ENCODE data around the gene PRR33.

The PRR33 gene

DNA sequence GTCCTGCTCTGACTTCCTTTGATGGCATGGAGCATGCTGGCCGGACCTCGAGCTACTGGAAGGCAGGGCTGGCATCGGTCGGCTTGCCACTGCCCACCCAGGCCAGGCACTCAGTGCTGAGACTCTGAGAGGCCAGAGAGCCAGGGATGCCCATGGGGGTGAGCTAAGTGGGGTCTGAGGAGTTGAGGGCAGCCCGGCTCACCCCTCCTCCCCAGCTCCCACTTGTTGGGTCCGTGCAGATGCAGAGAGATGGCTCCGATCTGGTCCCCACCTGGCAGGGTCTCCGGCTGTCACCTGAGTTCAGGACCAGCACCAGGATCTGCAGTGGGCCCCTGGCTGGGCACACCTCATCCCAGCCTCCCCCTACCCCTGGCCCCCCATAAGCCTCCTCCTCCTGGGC lies 25.5 kb downstream of the PRR33 start:
- no peak overlapping the region for H3K4me3 ChIP-seq (ENCODE audit: low read length)
- no peak overlapping the region for H3K4me2 ChIP-seq (ENCODE audit: low read length)
- H3F3A ChIP-seq (ENCODE audit: control insufficient read depth, insufficient read depth): no peaks in the 10 kb centered on the region
- H3K79me2 ChIP-seq (ENCODE audit: control insufficient read depth, low read length): peaks cover 29% of the 10 kb centered on the region
- no peaks in the 10 kb centered on the region for H3K9me3 ChIP-seq (ENCODE audit: control insufficient read depth, insufficient read depth, low read length)
- H3K27ac ChIP-seq (ENCODE audit: low read depth, low read length): no peak overlapping the region
- H3K9me2 ChIP-seq (replicated peaks; ENCODE audit: control insufficient read depth, low read length): no peaks in the 10 kb centered on the region
- peaks cover 8% of the 10 kb centered on the region for H3K36me3 ChIP-seq (ENCODE audit: control insufficient read depth, low read length)
- H3K27me3 ChIP-seq (ENCODE audit: control insufficient read depth, low read length): no peaks in the 10 kb centered on the region
- H4K20me1 ChIP-seq (ENCODE audit: control insufficient read depth, insufficient read depth, low read depth, low read length): peaks cover 9% of the 10 kb centered on the region
- H3K4me1 ChIP-seq (ENCODE audit: control insufficient read depth, low read length): no peaks in the 10 kb centered on the region
- TF ChIP-seq EZH2phosphoT487 (IDR thresholded peaks at IDR 0.05; ENCODE audit: borderline replicate concordance, low read length) (no peak), CTCF (IDR thresholded peaks at IDR 0.05; ENCODE audit: low read depth, low read length, poor library complexity, severe bottlenecking) (no peak)

DNA sequence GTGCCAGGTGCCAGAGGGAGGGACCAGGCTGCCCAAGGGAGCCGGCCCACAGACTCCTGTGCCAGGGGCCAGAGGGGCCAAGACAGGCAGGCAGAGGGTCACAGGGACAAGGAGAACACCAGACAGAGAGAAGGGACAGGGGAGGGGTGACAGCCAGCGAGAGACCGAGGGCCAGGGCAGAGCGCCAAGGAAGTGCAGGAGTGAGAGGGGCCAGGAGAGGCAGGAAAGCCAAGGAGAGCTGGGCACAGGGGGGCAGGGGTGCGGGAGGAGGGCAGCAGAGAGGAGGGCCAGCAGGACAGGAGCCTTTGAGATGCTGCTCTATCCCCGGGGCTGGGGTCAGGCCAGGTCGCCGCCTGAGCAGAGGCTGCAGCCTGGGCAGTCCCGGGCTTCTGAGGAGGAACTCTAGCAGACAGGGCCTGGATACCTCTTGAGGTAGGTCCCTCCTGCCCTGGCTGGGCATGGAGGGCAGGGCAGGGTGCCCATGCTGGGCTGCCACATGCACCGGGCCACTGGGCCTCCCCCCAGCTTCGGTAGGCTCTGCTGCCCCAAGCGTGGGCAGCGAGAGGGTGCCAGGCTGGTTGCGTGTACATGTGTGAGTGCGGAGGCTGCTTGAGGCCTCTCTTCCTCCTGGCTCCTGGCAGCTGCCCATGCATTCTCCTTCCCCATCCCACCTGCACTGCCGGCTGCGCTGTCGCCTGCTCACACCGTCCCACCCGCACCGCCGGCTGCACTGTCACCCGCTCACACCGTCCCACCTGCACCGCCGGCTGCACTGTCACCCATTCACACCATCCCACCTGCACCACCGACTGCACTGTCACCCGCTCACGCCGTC lies 26.6 kb downstream of the PRR33 start:
- peaks cover 8% of the 10 kb centered on the region for H3K36me3 ChIP-seq (ENCODE audit: control insufficient read depth, low read length)
- peaks cover 6% of the 10 kb centered on the region for H4K20me1 ChIP-seq (ENCODE audit: control insufficient read depth, insufficient read depth, low read depth, low read length)
- no peak overlapping the region for H3K4me3 ChIP-seq (ENCODE audit: low read length)
- H3K27me3 ChIP-seq (ENCODE audit: control insufficient read depth, low read length): no peaks in the 10 kb centered on the region
- H3K4me2 ChIP-seq (ENCODE audit: low read length): no peak overlapping the region
- no peak overlapping the region for H3K27ac ChIP-seq (ENCODE audit: low read depth, low read length)
- H3K79me2 ChIP-seq (ENCODE audit: control insufficient read depth, low read length): peaks cover 33% of the 10 kb centered on the region
- H3F3A ChIP-seq (ENCODE audit: control insufficient read depth, insufficient read depth): no peaks in the 10 kb centered on the region
- H3K9me3 ChIP-seq (ENCODE audit: control insufficient read depth, insufficient read depth, low read length): no peaks in the 10 kb centered on the region
- TF ChIP-seq EZH2phosphoT487 (IDR thresholded peaks at IDR 0.05; ENCODE audit: borderline replicate concordance, low read length) (no peak), CTCF (IDR thresholded peaks at IDR 0.05; ENCODE audit: low read depth, low read length, poor library complexity, severe bottlenecking) (no peak)
- no peaks in the 10 kb centered on the region for H3K4me1 ChIP-seq (ENCODE audit: control insufficient read depth, low read length)
- H3K9me2 ChIP-seq (replicated peaks; ENCODE audit: control insufficient read depth, low read length): no peaks in the 10 kb centered on the region

- Histone ChIP-seq H3K27ac (ENCODE audit: low read depth, low read length) (no peak overlapping the region), H3K4me1 (ENCODE audit: control insufficient read depth, low read length) (no peaks in the 10 kb centered on the region), H3K79me2 (ENCODE audit: control insufficient read depth, low read length) (peaks cover 39% of the 10 kb centered on the region), H3K36me3 (ENCODE audit: control insufficient read depth, low read length) (peaks cover 8% of the 10 kb centered on the region), H4K20me1 (ENCODE audit: control insufficient read depth, insufficient read depth, low read depth, low read length) (peaks cover 6% of the 10 kb centered on the region), H3K9me3 (ENCODE audit: control insufficient read depth, insufficient read depth, low read length) (no peaks in the 10 kb centered on the region), H3K27me3 (ENCODE audit: control insufficient read depth, low read length) (no peaks in the 10 kb centered on the region), H3F3A (ENCODE audit: control insufficient read depth, insufficient read depth) (no peaks in the 10 kb centered on the region), H3K9me2 (replicated peaks; ENCODE audit: control insufficient read depth, low read length) (no peaks in the 10 kb centered on the region), H3K4me3 (ENCODE audit: low read length) (no peak overlapping the region), H3K4me2 (ENCODE audit: low read length) (no peak overlapping the region)
- TF ChIP-seq EZH2phosphoT487 (IDR thresholded peaks at IDR 0.05; ENCODE audit: borderline replicate concordance, low read length) (no peak), CTCF (IDR thresholded peaks at IDR 0.05; ENCODE audit: low read depth, low read length, poor library complexity, severe bottlenecking) (no peak)
Observed at GRCh38 chr11:1864231-1864630, 27.5 kb downstream of the PRR33 start.
